ENCODE data around the gene KRTAP16-1. TPM values are rescaled to one million over a fixed set of nuclear protein-coding genes. Genes with fewer than 3 reads are reported as not detected.

KRTAP16-1 gene
- total RNA-seq, 2 donors from 2014 or later = not detected

- Histone ChIP-seq H3K36me3 (no peaks in the 10 kb centered on the region), H3K4me3 (no peak overlapping the region), H3K9me3 (no peaks in the 10 kb centered on the region), H3K27me3 (no peaks in the 10 kb centered on the region), H3K4me1 (no peaks in the 10 kb centered on the region), H3K27ac (no peak overlapping the region), H3K9ac (ENCODE audit: low read depth in 2 of 2, low read length in 2 of 2) (no peak overlapping the region)
- TF ChIP-seq, protein P1, sequence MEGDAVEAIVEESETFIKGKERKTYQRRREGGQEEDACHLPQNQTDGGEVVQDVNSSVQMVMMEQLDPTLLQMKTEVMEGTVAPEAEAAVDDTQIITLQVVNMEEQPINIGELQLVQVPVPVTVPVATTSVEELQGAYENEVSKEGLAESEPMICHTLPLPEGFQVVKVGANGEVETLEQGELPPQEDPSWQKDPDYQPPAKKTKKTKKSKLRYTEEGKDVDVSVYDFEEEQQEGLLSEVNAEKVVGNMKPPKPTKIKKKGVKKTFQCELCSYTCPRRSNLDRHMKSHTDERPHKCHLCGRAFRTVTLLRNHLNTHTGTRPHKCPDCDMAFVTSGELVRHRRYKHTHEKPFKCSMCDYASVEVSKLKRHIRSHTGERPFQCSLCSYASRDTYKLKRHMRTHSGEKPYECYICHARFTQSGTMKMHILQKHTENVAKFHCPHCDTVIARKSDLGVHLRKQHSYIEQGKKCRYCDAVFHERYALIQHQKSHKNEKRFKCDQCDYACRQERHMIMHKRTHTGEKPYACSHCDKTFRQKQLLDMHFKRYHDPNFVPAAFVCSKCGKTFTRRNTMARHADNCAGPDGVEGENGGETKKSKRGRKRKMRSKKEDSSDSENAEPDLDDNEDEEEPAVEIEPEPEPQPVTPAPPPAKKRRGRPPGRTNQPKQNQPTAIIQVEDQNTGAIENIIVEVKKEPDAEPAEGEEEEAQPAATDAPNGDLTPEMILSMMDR (IDR thresholded peaks at IDR 0.05) = no peak
- intact Hi-C loops (cut with DNase I) = no loop called here
- DNase-seq = no peak
Observed at GRCh38 chr17:41304091-41304490, 5.0 kb downstream of the KRTAP16-1 start.

DNA sequence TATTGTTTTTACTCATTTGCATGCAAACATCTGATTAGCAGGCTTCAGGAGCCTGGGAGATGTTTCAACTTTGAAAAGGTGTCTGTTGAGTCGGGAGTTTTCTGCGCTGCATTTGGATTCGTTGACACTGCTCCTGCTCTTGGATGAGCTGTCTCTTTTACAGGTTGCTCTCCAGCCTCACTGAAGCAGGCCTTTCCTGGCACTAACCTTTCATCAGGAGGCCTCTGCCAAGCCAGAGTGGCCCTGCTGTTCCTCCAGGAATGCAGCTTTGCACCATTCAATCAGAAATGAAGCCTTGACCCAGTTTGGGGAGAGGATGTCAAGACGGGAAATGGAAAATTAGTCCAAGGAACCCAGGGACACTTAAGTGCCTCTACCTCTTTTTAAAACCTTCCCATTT, 6.1 kb downstream of the KRTAP16-1 start:
- H3K9ac ChIP-seq (ENCODE audit: low read depth in 2 of 2, low read length in 2 of 2) = no peak overlapping the region
- TF ChIP-seq, protein P1 (IDR thresholded peaks at IDR 0.05) = no peak

DNA sequence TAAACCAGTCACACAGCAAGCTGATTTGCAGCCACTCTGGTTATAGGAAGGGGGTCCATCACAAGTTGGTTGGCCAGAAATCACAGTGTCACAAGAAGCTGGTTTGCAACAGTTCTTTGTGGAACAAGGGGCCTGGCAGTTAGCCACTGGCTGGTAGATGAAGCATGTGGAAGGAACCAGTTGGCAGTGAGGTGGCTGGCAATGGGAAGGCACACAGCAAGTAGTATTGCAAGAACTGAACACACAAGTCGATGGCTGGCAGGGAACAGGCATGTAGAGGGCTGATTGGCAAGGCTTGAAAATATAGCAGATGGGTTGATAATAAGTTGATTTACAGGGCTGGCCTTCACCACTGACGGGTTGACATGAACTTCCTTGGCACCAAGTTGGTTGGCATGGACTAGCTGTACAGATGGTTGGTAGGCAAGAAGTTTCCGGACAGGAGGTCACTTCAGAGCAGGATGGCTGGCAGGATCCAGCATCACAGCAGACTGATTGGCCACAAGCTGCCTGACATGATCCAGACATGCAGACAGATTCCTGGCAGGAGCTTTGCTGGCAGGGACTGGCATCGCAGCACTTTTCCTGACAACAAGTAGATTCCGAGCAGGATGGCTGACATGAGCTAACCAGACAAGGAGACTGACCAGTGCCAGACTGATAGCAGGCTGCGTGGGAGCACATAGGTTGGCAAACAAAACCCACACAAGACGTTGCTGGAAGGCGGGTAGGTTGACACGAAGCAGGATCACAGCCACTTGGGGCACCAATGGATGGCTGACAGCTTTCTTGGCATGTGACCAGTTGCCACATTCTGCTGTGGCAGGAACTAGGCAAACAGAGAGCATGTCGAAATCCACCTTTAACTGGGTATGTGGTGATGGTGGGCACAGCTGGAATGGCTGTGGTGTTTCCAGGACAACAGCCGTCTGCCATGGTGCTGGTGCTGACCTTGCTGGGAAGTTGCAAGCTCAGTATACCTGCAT, 6.9 kb downstream of the KRTAP16-1 start, which contains the start of gene KRTAP29-1:
Gene KRTAP29-1, minus strand, starts transcription at position 936 of the 986 bp plus-strand sequence. Its CDS starts 0 bp downstream, at position 936.
- intact Hi-C loops (cut with DNase I) = no loop called here
- no peak within 1 kb of the TSS for H3K4me3 ChIP-seq
- H3K9ac ChIP-seq (ENCODE audit: low read depth in 2 of 2, low read length in 2 of 2) = no peak within 1 kb of the TSS
- no peaks in the 10 kb centered on the region for H3K9me3 ChIP-seq
- H3K27me3 ChIP-seq = no peaks in the 10 kb centered on the region
- H3K4me1 ChIP-seq = no peaks in the 10 kb centered on the region
- H3K27ac ChIP-seq = no peak within 1 kb of the TSS
- H3K36me3 ChIP-seq = no peaks in the 10 kb centered on the region
- TF ChIP-seq, protein P1 (IDR thresholded peaks at IDR 0.05) = no peak
- DNase-seq = no peak

More for the DNA sequence above, 6.1 kb downstream of the KRTAP16-1 start:
- Histone ChIP-seq H3K9me3 (no peaks in the 10 kb centered on the region), H3K27ac (no peak overlapping the region), H3K4me1 (no peaks in the 10 kb centered on the region), H3K27me3 (no peaks in the 10 kb centered on the region), H3K4me3 (no peak overlapping the region), H3K36me3 (no peaks in the 10 kb centered on the region)
- intact Hi-C loops (cut with DNase I) = no loop called here
- DNase-seq = no peak

GRCh38 chr17:41301204-41301790, 7.8 kb downstream of the KRTAP16-1 start:
- DNase-seq = no peak
- H3K4me1 ChIP-seq = no peaks in the 10 kb centered on the region
- H3K27me3 ChIP-seq = no peaks in the 10 kb centered on the region
- intact Hi-C loops (cut with DNase I) = no loop called here
- no peaks in the 10 kb centered on the region for H3K9me3 ChIP-seq
- TF ChIP-seq, protein P1 (IDR thresholded peaks at IDR 0.05) = no peak
- no peaks in the 10 kb centered on the region for H3K36me3 ChIP-seq
- no peak overlapping the region for H3K4me3 ChIP-seq
- H3K9ac ChIP-seq (ENCODE audit: low read depth in 2 of 2, low read length in 2 of 2) = no peak overlapping the region
- H3K27ac ChIP-seq = no peak overlapping the region

- intact Hi-C loops (cut with DNase I) = no loop called here
- Histone ChIP-seq H3K9me3 (no peaks in the 10 kb centered on the region), H3K27ac (no peak overlapping the region), H3K36me3 (no peaks in the 10 kb centered on the region), H3K27me3 (no peaks in the 10 kb centered on the region), H3K4me3 (no peak overlapping the region), H3K9ac (ENCODE audit: low read depth in 2 of 2, low read length in 2 of 2) (no peak overlapping the region), H3K4me1 (no peaks in the 10 kb centered on the region)
- DNase-seq = no peak
- TF ChIP-seq, protein P1 (IDR thresholded peaks at IDR 0.05) = no peak
Observed at GRCh38 chr17:41298458-41299135, 10.5 kb downstream of the KRTAP16-1 start.

Data from colonic mucosa (tissue), 4 donors.